Tibial nerve (tissue), 4 donors: Measurements from ENCODE around the gene CFAP99.

Source experiments
- EP300 ChIP-seq, 2 donors: sonication (generic); formaldehyde crosslinking; IDR thresholded peaks; one replicate each; pipeline ENCODE4 v1.6.1; 2017; ENCODE audit warnings: antibody characterized with exemption in 2 of 2, mild to moderate bottlenecking in 1 of 2
- TF ChIP-seq, protein P1 (sequence below), 5 experiments: fragments of 200-600 bp in 3 of 5; fragments of 450-650 bp in 2 of 5; sonication (generic) in 3 of 5; IDR thresholded peaks; one replicate each; pipeline ENCODE4 v1.5.1; 2016 to 2019; ENCODE audit warnings: antibody characterized with exemption in 5 of 5, mild to moderate bottlenecking in 3 of 5, moderate library complexity in 2 of 5

DNA sequence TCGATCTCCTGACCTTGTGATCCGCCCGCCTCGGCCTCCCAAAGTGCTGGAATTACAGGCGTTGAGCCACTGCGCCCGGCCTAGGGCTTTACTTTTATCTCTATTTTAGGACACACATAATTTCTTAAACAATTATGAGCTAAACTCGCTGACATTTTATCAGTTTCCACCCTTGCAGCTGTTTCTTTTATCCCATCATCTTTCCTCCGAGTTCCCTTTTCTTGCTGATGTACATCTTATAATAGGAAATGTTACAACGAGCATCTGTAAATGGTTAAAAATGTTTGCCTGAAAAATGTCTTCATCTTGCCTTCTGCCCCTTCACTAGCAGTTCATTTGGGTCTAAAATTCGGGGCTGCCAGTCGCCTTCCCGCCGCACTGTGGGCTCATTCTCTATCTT, 41.5 kb upstream of the CFAP99 start:
- TF ChIP-seq, protein P1, sequence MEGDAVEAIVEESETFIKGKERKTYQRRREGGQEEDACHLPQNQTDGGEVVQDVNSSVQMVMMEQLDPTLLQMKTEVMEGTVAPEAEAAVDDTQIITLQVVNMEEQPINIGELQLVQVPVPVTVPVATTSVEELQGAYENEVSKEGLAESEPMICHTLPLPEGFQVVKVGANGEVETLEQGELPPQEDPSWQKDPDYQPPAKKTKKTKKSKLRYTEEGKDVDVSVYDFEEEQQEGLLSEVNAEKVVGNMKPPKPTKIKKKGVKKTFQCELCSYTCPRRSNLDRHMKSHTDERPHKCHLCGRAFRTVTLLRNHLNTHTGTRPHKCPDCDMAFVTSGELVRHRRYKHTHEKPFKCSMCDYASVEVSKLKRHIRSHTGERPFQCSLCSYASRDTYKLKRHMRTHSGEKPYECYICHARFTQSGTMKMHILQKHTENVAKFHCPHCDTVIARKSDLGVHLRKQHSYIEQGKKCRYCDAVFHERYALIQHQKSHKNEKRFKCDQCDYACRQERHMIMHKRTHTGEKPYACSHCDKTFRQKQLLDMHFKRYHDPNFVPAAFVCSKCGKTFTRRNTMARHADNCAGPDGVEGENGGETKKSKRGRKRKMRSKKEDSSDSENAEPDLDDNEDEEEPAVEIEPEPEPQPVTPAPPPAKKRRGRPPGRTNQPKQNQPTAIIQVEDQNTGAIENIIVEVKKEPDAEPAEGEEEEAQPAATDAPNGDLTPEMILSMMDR (IDR thresholded peaks at IDR 0.05), result no peak
- no peak for TF ChIP-seq EP300 (IDR thresholded peaks at IDR 0.05)
